KBM-7 (cell line): ENCODE results near the gene BRF1.
A peak's percentile ranks its signal among the peaks of the same experiment; 100 is the strongest.

ENCODE experiments used
- DNase-seq: peaks from one replicate; pipeline ENCODE4 v3.0.0-alpha.2; 2015
- in situ Hi-C: fragments of 300-500 bp; cut with MboI; formaldehyde crosslinking; loops from 2 replicates; pipeline ENCODE4 v1.14.3; 2020; ENCODE audit warnings: low sequenced_read_pairs, low pct_unique_long_range_greater_than_20kb, mixed read lengths

Gene BRF1

DNA sequence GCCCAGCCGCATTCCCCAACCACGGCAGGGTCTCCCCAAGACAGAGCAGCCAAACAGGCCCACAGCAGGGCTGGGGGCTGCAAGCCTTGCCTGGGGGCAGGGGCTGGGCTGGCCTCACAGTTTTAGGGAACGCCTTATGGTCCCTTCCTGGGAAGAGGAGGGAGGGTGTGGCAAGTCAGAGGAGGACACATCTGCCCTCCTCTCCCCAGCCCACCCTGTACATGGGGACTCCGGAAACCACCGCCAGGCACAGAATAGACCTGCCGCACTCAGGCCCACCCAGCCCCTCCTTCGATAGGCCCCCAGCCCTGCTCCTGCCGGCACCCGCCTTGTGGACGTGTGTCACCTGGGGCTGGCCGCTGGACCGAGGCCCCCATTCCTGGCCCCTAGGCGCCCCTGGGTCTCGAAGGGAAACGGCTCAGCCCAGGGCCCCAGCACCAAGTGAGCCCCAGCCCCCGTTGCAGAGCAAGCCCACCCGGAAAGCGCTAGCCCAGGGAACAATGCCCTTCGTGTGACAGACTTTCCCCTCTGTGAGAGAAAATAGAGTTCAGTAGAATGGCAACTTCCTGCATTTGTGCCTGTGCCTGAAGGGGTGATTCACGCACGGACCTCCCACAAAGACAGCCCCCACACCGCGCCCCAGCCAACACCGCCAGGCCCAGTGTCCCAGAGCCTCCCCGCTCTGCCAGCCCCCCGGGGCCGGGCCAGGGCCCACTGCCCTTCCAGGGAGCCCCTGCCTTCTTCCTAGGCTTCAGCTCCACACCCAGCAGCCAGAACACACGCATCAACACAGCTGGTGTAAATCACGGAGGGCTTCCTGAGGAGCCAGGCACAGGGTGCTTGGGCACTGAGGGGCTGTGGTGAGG is 107.7 kb downstream of the BRF1 start:
- DNase-seq: no peak
- in situ Hi-C loops: no loop called here

DNA sequence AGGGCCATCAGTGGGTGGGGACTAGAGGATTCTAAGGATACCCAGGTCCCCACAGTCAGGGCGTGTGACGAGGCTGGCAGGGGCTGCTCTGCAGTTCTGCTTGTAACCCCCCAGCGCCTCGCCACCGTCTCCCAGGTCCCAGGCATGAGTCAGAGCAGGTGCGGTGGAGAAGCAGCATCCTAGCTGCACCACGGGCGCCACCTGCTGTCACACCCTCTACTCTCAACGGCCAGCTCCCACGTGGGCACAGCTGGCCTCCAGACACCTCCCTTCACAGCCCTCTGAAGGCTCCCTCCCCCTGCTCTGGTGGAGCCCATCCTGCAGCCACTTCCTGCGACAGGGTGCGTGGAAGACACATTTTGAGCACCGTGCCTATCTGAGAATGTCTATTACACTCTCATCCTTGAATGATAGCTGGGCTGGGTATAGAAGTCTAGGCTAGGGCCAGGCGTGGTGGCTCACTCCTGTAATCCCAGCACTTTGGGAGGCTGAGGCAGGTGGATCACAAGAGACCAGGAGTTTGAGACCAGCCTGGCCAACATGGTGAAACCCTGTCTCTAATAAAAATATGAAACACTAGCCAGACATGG is 112.8 kb downstream of the BRF1 start:
- DNase-seq: peak; percentile 81
- in situ Hi-C loops: no loop called here

DNA sequence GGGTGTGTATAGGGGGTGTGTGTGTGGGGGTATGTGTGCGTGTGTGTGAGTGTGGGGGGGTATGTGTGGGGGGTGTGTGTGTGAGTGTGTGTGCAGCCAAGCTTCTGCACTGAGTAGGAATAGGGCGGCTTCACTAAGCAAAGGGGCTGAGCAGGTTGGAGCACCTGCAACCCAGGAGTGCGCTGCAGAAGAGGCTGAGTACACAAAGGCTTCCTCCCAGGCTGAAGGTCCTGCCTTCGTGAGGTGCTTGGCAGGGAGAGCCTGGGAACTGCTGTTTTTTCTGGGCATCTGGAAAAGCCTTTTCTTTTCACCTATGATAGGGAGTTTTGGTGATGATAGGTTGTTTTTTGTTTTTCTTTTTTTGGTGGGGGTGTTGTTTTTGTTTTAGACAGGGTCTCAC is 113.7 kb downstream of the BRF1 start:
- in situ Hi-C loops: no loop called here
- no peak for DNase-seq

DNA sequence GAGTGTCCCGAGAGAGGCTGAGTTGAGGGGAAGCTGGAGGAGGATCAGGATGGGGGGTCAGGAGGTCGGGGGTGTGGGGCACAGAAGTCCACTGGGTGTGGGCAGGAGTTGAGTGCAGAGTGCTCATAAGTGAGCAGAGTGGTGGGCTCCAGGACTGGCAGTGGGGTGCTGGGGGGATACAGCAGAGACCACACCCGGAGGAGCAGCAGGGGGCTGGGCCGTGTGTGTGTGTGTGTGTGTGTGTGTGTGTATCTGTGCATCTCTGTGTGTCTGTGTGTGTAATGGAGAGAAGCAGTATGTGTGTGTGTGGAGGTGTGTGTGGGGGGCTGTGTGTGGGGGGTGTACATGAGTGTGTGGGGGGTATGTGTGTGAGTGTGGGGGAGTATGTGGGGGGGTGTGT is 114.8 kb downstream of the BRF1 start:
- in situ Hi-C loops: no loop called here
- no peak for DNase-seq

DNA sequence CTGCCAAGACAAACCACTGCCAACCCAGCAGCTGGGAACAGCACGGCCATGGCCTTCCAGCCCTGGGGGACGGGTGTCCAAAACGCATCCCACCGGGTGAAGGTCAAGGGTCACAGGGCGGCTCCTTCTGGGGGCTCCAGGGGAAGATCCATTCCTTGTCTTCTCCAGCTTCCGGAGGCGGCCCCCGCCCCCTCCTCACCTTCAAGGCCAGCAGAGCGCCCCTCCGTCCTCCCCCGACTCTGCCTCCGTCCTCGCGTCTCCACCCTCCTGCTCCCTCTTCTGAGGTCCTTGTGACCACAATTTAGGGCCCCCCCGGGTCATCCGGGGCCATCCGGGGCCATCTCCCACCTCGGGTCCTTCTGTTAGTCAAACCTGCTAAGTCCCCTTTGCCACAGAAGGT is 115.8 kb downstream of the BRF1 start:
- in situ Hi-C loops: no loop called here
- no peak for DNase-seq

DNA sequence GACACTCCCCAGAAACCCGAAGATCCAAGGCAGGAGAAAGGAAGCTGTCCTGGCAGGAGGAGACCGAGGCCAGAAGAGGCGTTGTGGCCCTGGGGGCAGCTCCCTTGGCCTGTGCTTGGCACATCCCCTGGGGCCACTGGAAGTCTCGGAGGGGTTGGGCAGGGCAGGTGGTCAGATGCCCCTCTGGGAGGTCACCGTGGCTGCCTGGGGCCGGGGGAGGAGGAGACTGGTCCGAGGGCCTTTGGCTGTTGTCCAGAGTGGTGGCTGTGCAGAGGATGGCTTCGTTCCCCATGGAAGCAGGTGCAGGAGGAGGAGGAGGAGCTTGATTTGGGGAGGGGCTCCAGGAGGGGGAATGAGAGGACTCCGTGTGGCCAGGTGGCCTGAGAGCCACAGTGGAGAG is 116.3 kb downstream of the BRF1 start:
- no peak for DNase-seq
- in situ Hi-C loops: no loop called here

DNA sequence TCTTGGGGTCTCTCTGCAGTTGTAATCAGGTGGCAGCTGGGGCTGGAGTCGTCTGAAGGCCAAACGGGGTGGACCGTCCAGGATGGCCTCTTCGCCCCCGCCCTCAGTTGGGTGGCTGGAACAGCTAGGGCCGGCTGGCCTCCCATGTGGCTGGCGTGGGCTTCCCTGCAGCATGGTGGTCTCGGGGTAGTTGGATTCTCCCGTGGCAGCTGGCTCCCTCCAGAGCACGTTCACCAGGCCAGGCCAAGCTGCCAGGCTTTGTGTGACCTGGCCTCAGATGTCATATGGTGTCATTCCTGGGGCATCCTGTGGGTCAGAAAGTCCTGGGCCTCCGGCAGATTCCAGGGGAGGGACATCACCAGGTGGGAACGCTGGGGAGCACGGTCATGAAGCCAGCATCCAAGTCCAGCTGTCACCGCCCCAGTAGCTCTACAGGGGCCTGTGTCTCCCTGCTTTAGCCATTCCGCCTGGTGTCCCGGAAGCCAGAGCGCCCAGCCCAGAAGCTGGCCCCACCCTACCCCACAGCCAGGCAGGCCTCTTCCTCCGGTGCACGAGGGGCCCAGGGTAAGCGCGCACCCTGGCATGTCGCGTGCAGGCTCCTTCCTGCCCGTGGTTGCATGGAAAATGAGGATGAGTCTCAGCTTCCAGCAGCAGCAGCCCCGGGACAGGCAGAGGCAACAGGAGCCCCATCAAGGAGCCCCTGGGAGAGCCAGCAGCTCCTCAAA is 118.3 kb downstream of the BRF1 start:
- in situ Hi-C loops: no loop called here
- no peak for DNase-seq

DNA sequence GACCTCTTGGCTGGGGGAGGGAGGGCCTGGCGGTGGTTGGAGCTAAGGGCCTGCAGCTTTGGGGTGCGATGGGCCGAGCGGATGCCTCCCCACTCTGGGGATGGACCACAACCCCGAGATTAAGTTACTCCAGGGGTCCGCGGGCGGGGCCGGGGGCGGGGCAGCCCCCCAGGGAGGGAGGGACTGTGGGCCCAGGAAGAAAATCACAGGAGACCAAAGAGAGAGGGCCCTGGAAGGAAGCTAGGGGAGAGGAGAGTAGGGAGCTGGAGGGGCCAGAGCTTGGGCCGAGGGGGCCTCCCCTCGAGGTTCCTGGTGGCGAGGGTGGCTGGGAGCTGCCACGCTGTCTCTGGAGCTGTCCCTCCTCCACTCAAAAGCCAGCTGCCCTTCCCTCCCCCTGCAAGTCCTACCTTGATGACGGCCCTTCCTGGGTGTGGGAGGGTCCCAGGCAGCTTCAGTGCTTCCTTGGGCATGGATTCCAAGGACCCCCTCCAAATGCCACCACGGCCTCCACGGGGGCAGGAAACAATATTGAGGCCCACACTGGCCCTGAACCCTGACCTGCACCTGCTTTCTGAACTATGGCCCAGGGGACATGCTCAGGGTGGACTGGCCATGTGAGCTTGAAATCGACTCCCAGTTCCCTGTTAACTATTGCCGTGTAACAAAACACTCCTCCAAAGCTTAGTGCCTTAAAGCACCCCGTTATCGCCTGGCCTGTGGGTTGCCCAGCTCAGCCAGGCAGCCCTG is 119.1 kb downstream of the BRF1 start:
- DNase-seq: no peak
- in situ Hi-C loops: no loop called here

DNA sequence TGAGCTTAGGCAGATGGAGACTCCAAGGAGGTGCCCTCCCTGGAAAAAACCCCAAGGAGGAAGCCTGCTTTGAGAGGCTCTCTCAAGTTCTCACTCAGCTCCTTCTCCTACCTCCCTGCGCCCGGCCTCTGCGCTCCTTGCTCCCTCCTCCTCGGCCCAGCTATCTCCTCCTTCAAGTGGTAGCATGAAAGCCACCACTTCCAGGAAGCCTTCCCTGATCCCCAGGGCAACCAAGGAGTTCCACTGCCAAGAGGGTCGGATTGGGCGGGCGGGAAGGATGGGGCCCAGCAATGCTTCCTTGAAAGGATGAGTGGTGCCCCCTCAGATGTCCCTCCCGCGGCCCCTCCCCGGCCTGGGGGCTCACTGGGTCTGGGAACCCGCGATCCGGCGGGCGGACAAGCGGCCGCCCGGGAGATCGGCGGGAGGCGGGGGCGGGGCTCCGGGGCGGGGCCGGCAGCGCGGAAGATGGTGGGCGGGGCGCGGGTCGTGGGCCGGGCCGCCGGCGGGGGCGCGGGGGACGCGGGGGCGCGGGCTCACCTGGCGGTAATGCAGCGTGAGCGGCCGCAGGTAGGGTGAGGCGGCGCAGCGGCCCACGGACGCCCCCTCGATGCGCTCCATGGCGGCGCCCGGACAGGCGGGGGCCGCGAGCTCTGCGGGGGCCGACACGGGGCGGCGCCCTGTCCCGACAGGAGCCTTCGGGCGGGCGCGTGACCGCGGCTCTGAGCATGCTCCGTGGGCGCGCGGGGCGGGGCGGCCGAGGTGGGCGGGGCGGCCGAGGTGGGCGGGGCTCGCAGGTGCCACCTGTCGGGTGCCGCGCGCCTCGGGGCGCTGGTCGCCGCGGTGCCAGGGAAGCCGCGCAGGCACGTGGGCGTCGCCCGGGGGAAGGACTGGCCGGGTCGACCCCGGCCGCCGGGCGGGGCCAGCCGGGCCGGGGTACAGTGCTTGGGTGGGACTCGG is 119.9 kb downstream of the BRF1 start, which contains the start of gene NUDT14:
Gene NUDT14, minus strand, starts transcription at position 721 of the 957 bp plus-strand sequence. Its CDS starts 103 bp downstream, at position 618.
- no peak for DNase-seq
- in situ Hi-C loops: no loop called here

DNA sequence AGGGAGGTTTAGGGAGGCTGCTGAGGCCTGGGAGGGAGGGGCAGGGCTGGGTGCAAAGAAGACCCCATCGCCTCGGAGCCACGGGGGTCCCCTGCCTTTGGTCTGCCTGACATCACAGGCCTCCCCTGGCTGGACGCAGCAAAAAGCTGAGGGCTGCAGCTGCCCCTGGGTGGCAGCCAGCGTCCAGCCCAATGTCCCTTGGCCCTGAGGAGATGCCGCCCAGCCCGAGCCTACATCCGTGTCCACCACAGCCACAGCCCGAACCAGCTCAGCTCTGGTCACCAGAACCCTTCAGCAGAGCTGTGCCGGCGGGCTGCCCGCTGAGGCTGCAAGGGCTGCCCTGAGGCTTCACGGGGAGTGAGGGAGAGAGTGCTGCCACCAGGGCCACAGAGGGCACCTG is 121.6 kb downstream of the BRF1 start:
- in situ Hi-C loops: no loop called here

DNA sequence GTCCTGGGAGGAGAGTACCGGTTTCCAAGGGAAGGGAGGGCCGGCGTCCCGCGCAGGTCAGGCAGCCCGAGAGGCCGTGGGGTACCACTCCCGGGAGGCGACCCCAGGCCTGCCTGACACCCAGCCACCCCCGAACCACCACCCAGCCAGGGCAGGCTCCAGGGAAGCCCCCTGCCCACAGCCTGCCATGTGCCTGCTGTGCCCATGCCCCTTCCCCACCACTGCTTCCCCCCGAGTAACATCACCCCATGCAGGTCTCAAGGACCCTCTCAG is 122.0 kb downstream of the BRF1 start:
- in situ Hi-C loops: no loop called here
- no peak for DNase-seq

More for the DNA sequence above, 121.6 kb downstream of the BRF1 start:
- no peak for DNase-seq

DNA sequence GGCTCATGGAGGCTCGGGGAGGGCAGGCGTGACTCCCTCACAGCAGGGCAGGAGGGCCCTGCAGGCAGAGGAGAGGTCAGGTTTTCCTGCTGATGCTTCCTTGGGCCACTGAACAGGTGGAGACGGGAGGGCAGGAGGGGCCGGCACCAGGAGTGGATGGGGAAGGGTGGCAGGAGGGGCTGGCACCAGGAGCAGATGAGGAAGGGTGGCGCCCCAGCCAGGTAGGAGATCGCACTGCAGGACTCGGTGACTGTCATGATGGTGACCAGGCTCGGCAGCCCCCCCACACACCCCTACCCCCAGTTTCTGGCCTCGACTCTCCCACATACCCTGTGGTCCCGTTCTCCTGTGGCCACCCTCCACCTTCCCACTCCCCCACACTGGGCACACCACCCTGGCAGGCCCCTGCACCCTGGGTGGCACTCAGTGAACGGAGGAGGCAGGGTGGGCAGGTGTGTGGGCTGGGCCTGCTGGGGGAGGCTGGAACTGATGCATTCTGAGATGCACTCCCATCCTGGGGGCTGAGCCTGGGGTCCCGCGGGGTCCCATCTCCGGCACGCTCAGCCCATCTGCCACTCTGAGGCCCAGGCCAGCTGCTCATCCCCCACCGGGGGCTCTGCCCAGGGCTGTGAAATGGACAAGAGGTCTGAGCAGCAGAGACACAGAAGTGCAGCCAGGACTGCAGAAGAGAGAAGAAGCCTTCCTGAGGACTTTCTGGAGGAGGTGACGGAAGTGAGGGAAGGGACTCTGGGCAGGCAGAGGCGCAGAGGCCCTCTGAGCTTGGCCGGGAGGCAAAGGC is 122.5 kb downstream of the BRF1 start:
- in situ Hi-C loops: no loop called here

DNA sequence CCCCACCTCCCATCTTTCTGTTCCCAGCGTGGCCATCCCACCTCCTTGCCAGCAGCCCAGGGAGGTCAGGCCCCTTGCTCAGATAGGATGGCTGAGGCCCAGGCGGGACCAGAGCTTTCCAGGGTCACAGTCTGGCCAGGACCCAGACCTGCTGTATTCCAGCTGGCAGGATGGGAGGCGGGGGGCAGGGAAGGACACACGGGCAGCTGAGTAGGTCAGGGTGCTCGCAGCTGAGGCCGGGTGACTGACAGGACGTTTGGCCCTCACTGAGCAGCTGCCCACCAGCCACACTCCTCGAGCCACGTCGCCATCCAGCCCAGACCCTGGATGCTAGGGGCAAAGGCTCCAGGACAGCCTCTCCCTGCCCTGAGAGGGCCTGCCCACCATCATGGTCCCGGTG is 123.7 kb downstream of the BRF1 start:
- DNase-seq: no peak
- in situ Hi-C loops: no loop called here

More for the DNA sequence above, 122.5 kb downstream of the BRF1 start:
- DNase-seq: no peak

DNA sequence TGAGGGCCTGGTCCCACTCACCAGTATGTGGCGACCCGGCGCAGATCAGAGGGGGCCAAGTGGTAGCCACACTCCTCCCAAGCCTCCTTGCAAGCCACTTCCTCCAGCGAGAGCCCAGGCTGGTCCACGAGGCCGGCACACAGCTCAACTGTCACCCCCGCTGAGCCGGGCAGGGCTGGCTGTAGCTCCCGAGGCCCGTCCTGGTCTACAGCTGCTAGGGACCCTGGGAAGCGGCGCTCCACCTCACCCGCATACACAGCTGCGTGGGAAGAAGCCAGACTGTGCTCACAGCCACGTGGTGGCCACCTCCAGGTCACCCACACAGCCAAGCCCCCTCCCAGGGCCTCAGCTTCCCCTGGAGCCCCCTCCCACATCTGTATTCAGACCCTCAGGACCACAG is 124.3 kb downstream of the BRF1 start:
- no peak for DNase-seq

DNA sequence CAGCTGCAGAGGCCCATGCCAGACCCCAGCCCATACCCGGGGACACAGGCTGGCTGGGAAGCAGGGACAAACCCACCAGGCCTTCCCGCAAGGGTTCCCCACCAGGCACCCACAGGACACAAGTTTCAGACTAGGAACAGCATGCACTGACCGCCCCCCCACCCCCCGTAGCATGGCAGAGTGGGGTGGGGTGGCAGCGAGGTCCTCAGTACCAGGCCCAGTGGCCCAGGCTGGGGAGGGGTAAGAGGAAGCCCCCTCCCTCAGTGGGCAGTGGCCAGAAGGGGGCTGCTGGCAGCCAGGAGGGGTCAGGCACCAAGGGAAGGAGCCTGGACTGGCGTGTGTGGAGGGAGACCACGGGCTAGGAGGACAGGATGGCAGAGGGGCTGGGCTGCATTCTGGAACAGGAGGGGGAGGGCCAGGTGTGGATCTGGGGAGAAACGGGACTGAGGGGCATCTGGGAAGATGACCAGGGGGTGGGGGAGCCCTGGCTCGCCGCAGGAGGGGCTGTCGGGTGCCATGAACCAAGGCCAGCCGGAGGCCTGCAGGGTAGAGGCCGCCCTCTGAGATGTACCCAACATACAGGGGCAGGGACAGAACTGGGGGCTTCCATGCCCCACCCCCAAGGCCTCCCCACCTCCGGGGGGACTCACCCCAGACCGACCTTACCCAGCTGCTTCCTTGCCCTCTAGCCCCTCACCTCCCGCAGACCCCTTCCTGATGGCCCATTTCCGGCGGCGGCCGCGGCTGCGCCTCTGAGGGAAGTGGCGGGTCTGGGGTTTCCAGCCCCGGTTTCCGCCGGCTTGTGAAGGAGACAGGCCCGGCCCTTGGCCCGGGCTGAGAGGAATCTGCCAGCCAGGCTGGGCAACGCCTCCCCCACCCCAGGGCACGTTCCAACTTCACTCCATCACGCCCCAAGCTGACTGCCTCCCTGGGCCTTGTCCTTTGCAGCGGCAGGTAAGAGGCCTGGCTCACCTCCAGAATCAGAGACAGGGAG is 126.6 kb downstream of the BRF1 start:
- in situ Hi-C loops: no loop called here
- peak; percentile 70 for DNase-seq

More for the DNA sequence above, 124.3 kb downstream of the BRF1 start:
- in situ Hi-C loops: no loop called here

DNA sequence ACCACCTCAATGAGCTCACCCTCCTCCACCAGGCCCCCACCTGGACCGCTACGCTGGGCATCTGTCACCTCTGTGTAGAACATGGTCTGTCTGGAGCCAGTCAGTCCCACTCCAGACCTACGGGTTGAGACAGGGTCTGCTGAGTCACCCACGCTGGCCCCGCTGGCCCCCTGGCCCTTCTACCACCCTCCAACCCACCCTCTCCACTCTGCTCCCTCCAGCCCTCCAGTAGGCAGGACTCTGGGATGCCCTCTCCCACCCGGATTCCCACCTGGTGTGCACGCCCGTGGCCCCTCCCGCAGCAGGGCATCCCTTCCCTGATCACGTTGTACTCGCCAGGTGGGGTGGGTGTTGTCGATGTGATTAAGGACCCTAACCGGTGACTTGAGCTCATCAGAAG is 127.7 kb downstream of the BRF1 start:
- in situ Hi-C loops: no loop called here

DNA sequence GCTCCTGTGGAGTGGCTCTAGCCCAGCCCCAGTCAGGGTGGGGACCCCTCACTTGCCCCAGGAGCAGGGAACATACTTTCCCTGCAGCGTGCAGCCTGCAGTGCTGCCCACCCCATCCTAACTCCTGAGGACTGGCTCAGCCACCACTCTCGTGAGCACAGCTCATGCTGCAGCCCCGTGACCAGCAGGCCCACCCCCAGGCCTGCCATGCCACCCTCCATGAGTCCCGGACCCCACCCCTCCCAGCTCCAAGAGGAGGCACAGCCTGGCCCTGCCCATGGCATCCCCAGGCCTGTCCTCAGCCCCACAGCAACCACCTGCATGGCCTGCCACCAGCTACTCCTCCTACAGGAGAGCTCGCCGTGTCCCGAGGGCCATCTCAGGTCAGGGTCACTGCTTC is 128.3 kb downstream of the BRF1 start:
- in situ Hi-C loops: no loop called here
- no peak for DNase-seq

More for the DNA sequence above, 127.7 kb downstream of the BRF1 start:
- DNase-seq: no peak
